GM12872 (cell line): ENCODE data around the gene ATF1.

Experiments used
- CTCF ChIP-seq: IDR thresholded peaks from 3 replicates; pipeline ENCODE4 v1.5.1; 2011; ENCODE audit warnings: low read depth, mild to moderate bottlenecking, low read length, moderate library complexity; ENCODE audit not compliant: insufficient read depth

Gene ATF1

GRCh38 chr12:50786498-50787231 lies 22.8 kb downstream of the ATF1 start:
- no peak for TF ChIP-seq CTCF

GRCh38 chr12:50787618-50788017 lies 23.7 kb downstream of the ATF1 start:
- no peak for TF ChIP-seq CTCF

- TF ChIP-seq CTCF, result no peak
Observed at GRCh38 chr12:50788561-50788960, 24.7 kb downstream of the ATF1 start.

GRCh38 chr12:50790081-50790480 lies 26.2 kb downstream of the ATF1 start:
- no peak for TF ChIP-seq CTCF

- no peak for TF ChIP-seq CTCF
Observed at GRCh38 chr12:50799908-50800307, 36.0 kb downstream of the ATF1 start.

GRCh38 chr12:50803230-50803875 lies 39.5 kb downstream of the ATF1 start:
- TF ChIP-seq CTCF, result no peak

- TF ChIP-seq CTCF, result no peak
Observed at GRCh38 chr12:50806176-50806575, 42.3 kb downstream of the ATF1 start.
